Activated naive CD4-positive, alpha-beta T cell treated with anti-CD3 and anti-CD28 coated beads, Interleukin-2, amount 50 U/mL, for 16 hours (primary cell): ENCODE results near the gene TAAR8.
"Not testable (repeated sequence)": the region's sequence is repeated elsewhere in the genome, so short reads cannot be mapped to it uniquely, and the experiment has no call there.

Experiments used
- DNase-seq: peaks from one replicate; pipeline ENCODE4 v3.0.0-alpha.2; 2020

The TAAR8 gene, protein sequence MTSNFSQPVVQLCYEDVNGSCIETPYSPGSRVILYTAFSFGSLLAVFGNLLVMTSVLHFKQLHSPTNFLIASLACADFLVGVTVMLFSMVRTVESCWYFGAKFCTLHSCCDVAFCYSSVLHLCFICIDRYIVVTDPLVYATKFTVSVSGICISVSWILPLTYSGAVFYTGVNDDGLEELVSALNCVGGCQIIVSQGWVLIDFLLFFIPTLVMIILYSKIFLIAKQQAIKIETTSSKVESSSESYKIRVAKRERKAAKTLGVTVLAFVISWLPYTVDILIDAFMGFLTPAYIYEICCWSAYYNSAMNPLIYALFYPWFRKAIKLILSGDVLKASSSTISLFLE

DNA sequence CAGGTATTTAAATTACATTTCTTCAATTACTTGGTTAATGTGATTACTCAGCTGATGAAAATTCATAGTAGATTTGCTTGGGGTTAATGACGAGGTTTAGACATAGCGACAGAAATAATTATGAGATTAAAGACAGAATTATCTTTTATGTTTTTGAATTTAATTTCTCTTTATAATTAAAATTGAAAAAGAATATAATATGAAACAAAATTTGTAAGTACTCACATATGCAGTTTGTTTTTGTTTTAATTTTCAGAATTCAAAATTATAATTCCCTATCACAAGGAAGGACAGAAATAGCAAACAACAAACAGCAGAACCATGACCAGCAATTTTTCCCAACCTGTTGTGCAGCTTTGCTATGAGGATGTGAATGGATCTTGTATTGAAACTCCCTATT is at the start of gene TAAR8:
Gene TAAR8 (plus strand): TSS at position 301 of the 400 bp plus-strand sequence. CDS start 21 bp downstream, at position 322.
- DNase-seq: no peak

DNA sequence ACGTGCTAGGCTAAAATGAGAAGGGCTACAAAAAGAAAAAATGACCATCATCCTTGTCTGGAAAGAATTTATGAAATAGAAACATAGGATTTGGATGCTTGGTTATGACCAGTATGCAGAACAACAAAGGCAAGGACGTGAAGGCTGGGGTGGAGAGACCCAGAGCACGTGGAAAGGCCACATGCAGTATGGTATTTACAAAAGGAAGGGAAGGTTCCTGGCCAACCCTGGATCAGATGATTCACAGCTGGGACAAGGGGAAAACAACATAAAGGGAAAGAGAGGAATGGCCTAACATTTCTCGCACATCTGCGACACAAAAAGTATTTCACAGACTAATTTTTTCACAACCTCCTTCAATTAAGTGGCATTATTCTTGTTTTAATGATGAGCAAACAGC is 47.7 kb upstream of the TAAR8 start:
- DNase-seq: no peak

DNA sequence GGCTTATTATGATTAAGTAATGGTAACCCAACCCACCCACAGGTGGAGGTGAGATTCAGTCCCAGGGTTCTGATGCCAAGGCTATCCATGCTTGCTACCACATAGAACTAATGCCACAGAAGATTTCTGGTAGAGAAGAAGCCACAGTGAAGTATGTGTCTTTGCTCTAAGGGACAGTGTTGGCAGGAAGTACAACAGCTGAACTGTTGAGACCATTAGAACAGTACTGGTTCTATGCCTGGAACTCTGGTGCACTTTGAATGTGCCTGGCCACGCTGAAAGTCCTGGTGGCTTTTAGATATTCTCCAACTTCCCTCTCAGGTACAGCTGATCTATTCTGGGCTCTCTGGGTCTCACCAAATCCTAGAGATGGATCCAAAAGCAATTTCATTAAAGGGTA is 47.3 kb upstream of the TAAR8 start:
- no peak for DNase-seq

DNA sequence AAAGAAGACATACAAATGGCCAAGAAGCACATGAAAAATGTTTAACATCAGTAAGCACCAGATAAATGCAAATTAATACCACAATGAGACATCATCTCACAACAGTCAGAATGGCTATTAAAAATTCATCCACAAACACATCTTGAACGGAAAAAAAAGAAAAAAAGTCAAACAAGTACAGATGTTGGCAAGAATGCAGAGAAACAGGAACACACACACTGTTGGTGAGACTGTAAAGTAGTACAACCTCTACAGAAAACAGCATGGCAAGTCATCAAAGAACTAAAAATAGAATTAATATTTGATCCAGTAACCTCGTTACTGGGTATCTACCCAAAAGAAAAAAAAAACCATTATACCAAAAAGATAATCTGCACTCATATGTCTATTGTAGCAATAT is 46.0 kb upstream of the TAAR8 start:
- no peak for DNase-seq

GRCh38 chr6:132506869-132507808 is 45.3 kb upstream of the TAAR8 start:
- DNase-seq: no peak

DNA sequence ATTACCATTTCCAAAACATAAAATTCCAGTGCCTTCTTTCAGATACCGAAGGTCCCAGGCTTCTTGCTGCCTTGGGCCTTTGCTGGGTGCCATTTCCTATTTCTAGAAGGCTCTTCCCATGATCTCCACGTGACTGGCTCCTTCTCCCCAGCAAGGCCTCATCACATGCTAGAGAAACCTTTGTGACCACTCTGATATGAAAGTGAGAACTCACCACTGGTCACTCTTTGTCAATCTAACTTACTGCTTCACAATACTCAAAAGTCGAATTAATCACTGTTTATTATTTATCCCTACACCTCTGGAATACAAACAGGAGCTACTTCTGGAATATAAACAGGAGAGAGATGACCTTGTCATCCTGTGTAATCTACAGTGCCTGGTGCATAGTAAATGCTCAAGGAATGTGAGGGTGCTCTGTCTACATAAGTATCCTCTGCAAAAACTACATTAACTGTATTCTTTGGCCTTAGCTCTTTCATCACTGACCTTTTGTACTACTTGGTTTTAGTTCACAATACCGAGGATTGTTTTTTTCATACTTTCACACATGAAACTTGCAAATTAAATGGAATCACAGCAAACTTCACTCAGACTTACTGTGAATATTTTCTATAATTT is 41.2 kb upstream of the TAAR8 start:
- no peak for DNase-seq

- no peak for DNase-seq
Measured at GRCh38 chr6:132511831-132512220, 40.6 kb upstream of the TAAR8 start.

- DNase-seq: no peak
Measured at GRCh38 chr6:132512342-132512637, 40.2 kb upstream of the TAAR8 start.

- DNase-seq: peak; percentile 87
Measured at GRCh38 chr6:132512638-132513632, 39.5 kb upstream of the TAAR8 start, which contains the start of gene STX7. TSS of gene STX7 (minus strand) at chr6:132513116. CDS start at chr6:132503530, 9,586 bp downstream.

DNA sequence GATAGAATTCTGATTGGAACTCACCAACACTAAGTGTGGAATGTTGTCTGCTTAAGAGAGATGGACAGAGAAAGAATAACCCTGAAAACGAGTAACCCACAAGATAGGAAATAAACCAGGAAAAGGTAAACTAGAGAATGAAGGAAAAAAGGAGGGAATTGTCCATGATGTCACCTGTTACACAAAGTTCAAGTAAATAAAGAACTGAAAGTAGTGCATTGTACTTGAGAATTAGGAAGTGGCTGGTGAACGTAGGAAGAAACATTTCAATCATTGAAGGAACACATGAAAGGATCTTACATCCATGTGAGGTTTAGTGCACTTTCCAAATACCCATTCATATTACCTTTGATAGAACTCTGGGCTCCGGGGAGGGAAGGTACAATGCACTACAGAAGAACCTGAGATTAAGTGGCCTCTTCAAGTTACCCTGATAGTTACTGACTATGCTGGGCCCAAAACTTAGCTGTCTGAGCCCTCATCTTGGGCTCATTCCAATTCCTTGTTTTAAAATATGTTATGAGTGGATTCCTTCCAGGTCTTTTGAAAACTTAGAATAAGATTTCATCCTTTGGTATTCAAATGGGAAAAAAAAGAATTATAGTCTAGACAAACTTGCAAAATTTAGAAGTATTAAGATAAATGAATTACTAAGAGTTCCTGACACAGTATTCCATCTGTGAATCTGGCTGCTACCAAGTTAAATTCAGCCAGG is 38.5 kb upstream of the TAAR8 start:
- no peak for DNase-seq

DNA sequence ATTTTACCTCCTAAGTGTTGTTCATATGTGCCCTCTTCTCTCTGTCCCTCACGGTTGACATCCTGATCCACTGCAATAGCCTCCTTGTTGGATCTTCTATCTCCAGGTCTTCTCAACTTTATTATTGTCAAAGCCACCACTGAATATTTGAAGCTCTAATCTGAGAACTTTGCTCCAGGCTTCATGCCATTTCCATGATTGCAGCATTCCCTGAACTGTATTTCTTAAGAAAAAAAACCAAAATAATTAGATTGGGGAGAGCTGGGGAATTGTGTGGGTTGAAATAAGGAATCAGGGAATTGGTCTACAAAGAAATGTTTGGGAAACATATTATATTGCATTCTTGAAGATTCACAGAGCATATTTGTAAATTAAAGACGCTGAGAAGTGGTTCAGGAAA is 37.1 kb upstream of the TAAR8 start:
- DNase-seq: no peak

DNA sequence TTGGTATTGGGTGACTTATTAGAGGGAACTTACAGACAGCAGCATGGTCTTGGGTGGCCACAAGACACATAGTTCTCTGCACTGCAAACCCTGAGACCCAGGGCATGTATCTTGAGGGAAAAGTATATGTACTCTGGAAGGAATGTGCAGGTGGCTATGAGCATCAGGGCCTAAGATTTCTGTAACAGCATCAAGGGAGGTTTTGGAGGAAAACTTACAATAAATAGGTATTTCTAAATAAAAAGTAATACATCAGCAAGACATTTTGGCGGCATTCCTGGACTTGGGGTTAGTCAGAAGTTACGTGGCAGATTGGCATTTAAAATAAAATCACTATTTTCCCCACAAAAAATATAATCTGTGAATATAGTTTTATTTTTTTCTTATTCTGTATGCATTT is 31.5 kb upstream of the TAAR8 start:
- DNase-seq: no peak

GRCh38 chr6:132524646-132525045 is 27.8 kb upstream of the TAAR8 start:
- DNase-seq: no peak

GRCh38 chr6:132525866-132526265 is 26.6 kb upstream of the TAAR8 start:
- no peak for DNase-seq

GRCh38 chr6:132526461-132526860 is 26.0 kb upstream of the TAAR8 start:
- no peak for DNase-seq

DNA sequence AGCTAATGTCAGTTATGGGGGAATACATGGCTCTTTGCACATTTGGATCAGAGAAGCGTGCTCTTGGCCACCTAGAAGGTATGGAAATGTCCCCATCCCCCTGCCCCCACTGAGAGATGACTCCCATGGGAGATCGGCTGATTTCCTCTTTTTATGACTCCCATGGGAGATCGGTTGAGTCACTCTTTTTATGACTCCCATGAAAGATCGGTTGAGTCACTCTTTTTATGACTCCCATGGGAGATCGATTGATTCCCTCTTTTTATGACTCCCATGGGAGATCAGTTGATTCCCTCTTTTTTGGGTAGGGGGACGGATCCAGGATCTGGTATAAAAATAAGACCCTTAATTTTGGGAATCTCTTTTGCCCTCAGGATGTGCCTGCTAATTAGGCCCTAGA is 24.7 kb upstream of the TAAR8 start:
- no peak for DNase-seq

- peak; percentile 60 for DNase-seq
Measured at GRCh38 chr6:132530293-132530974, 22.0 kb upstream of the TAAR8 start.

GRCh38 chr6:132534546-132534945 is 17.9 kb upstream of the TAAR8 start:
- DNase-seq: not testable (repeated sequence)

DNA sequence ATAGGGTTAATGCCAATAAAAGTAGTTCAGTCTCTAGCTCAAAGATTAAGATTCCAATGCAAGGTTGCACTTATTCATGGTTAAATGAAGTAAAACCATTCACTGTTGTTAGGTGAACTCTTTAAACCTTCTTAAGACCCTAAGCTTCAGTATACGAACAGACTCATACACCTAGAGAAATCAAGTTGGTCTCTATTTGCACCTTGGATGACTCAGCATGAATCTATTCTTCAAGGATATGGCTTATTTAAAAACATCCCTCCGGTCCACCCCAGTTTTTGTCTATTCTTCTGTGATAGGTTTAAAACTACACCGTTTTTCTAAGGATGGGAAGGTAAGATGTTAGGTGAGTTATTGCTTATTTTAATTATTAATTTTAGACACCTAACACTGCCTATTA is 15.3 kb upstream of the TAAR8 start:
- DNase-seq: no peak

DNA sequence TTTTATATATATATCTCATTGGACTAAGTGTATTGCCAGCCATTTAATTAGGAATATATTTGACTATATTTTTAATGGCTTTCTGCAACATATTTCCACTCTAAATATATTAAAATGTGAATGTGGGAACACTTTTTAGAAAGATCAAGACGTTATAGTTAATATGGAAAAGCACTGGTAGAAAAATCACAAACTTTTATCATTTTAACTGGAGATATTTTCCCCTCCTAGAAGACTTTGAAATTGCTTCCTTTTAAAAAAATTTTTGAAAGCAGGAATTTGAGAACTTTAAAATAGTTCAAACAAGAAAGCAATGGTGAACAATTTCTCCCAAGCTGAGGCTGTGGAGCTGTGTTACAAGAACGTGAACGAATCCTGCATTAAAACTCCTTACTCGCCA is 14.5 kb upstream of the TAAR8 start, which contains the start of gene TAAR9:
Gene TAAR9 (plus strand): TSS at position 301 of the 400 bp plus-strand sequence. CDS start 13 bp downstream, at position 314.
- DNase-seq: no peak

DNA sequence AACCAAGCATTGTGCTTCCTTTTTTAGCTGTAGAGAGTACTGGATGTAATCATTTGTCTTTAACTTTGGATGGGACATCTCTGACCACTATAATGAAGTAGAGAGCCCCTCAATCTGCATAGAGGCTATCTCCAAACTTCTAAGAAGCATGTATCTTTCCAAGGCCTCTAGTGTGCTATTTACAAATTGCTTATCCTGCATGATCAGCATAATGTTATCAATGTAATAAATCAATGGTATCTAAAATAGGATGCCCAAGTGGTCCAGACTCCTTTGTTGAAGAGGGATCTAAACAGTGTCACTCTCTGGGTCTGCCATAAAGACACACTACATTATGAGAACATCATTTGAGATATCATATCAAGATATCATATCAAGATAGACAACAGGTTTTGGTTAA is 7.6 kb upstream of the TAAR8 start:
- DNase-seq: no peak
